ENCODE measurements around the gene CLCF1. TPM values are rescaled to one million over a fixed set of nuclear protein-coding genes. Genes with fewer than 3 reads are reported as not detected.
A peak's percentile ranks its signal among the peaks of the same experiment; 100 is the strongest.

Gene CLCF1
- total and polyA plus RNA-seq, 2 of the 13 experiments (the other 11 are each of a cell fraction or from before 2014, with no cell fraction given): 0.49 to 0.78 TPM

DNA sequence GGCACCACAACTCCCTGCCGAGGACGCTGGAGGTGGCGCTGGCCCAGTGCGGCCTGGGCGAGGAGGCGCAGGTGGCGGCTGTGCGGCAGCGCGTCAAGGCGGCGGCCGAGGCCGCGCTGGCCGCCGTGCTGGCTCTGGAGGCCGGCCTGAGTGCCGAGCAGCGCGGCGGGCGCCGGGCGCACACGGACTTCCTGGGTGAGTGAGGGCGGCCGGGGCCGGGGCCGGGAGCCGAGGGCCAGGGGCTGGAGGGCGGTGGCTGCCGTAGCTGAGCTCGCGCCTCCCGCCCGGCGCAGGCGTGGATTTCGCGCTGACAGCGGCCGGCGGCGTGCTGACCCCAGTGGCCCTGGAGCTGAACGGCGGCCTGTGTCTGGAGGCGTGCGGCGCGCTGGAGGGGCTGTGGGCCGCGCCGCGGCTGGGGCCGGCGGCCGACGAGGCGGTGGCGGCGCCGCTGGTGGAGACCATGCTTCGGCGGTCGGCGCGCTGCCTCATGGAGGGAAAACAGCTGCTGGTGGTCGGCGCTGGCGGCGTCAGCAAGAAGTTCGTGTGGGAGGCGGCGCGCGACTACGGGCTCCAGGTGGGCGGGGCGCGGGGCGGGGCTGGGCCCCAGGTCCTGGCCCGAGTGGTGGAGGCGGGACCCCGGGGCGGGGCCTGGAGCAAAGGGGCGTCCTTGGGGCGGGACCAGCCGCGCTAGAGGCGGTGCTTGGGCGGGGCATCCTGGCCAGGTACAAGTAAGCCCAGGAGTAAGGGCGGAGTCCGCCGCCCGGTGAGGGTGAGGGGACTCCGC, 47.4 kb upstream of the CLCF1 start (continued):
- TF ChIP-seq ZNF790 (CRISPR knock-in tag; IDR thresholded peaks at IDR 0.05; ENCODE audit: borderline replicate concordance) (no peak), KAT8 (CRISPR knock-in tag; IDR thresholded peaks at IDR 0.05) (0 out of 2 replicates have a peak, but pooled peaks have one; percentile 17), REL (CRISPR knock-in tag; conservative IDR thresholded peaks at IDR 0.05) (no peak), SMAD1 (CRISPR knock-in tag; IDR thresholded peaks at IDR 0.05; ENCODE audit: borderline replicate concordance, low read depth) (no peak), ZFYVE20 (CRISPR knock-in tag; IDR thresholded peaks at IDR 0.05; ENCODE audit: borderline replicate concordance, low read depth) (no peak), ARHGAP35 (CRISPR knock-in tag; IDR thresholded peaks at IDR 0.05; ENCODE audit: borderline replicate concordance) (no peak), ATAD3A (CRISPR knock-in tag; IDR thresholded peaks at IDR 0.05) (no peak), FIP1L1 (IDR thresholded peaks at IDR 0.05; ENCODE audit: borderline replicate concordance, insufficient read depth, low read depth, low read length) (no peak), CBX2 (IDR thresholded peaks at IDR 0.05; ENCODE audit: low read depth, low read length) (no peak), CBX2 (CRISPR knock-in tag; IDR thresholded peaks at IDR 0.05; ENCODE audit: low read depth) (no peak), YEATS4 (CRISPR knock-in tag; IDR thresholded peaks at IDR 0.05; ENCODE audit: borderline replicate concordance) (peak; percentile 62; the same call in 1 of the 2 replicates), RFX1 (IDR thresholded peaks at IDR 0.05) (no peak), ZNF460 (CRISPR knock-in tag; IDR thresholded peaks at IDR 0.05; ENCODE audit: borderline replicate concordance) (no peak), ZSCAN21 (CRISPR knock-in tag; IDR thresholded peaks at IDR 0.05; ENCODE audit: borderline replicate concordance) (0 out of 2 replicates have a peak, but pooled peaks have one; percentile 57), ISL2 (CRISPR knock-in tag; IDR thresholded peaks at IDR 0.05) (no peak), ZNF263 (CRISPR knock-in tag; IDR thresholded peaks at IDR 0.05) (no peak)
- TF ChIP-seq, protein P1, sequence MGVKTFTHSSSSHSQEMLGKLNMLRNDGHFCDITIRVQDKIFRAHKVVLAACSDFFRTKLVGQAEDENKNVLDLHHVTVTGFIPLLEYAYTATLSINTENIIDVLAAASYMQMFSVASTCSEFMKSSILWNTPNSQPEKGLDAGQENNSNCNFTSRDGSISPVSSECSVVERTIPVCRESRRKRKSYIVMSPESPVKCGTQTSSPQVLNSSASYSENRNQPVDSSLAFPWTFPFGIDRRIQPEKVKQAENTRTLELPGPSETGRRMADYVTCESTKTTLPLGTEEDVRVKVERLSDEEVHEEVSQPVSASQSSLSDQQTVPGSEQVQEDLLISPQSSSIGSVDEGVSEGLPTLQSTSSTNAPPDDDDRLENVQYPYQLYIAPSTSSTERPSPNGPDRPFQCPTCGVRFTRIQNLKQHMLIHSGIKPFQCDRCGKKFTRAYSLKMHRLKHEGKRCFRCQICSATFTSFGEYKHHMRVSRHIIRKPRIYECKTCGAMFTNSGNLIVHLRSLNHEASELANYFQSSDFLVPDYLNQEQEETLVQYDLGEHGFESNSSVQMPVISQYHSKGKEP (CRISPR knock-in tag; IDR thresholded peaks at IDR 0.05): no peak
- TF ChIP-seq, protein P2, sequence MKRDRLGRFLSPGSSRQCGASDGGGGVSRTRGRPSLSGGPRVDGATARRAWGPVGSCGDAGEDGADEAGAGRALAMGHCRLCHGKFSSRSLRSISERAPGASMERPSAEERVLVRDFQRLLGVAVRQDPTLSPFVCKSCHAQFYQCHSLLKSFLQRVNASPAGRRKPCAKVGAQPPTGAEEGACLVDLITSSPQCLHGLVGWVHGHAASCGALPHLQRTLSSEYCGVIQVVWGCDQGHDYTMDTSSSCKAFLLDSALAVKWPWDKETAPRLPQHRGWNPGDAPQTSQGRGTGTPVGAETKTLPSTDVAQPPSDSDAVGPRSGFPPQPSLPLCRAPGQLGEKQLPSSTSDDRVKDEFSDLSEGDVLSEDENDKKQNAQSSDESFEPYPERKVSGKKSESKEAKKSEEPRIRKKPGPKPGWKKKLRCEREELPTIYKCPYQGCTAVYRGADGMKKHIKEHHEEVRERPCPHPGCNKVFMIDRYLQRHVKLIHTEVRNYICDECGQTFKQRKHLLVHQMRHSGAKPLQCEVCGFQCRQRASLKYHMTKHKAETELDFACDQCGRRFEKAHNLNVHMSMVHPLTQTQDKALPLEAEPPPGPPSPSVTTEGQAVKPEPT (CRISPR knock-in tag; IDR thresholded peaks at IDR 0.05; ENCODE audit: low read depth): 0 out of 2 replicates have a peak, but pooled peaks have one; percentile 15
- TF ChIP-seq, protein P3, sequence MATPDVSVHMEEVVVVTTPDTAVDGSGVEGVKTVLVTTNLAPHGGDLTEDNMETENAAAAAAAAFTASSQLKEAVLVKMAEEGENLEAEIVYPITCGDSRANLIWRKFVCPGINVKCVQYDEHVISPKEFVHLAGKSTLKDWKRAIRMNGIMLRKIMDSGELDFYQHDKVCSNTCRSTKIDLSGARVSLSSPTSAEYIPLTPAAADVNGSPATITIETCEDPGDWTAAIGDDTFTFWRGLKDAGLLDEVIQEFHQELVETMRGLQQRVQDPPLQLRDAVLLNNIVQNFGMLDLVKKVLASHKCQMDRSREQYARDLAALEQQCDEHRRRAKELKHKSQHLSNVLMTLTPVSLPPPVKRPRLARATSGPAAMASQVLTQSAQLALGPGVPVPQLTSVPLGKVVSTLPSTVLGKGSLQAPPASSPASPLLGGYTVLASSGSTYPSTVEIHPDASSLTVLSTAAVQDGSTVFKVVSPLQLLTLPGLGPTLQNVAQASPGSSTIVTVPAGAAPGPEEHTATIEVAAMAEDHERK (CRISPR knock-in tag; IDR thresholded peaks at IDR 0.05; ENCODE audit: low read depth): no peak
- TF ChIP-seq, protein P4, sequence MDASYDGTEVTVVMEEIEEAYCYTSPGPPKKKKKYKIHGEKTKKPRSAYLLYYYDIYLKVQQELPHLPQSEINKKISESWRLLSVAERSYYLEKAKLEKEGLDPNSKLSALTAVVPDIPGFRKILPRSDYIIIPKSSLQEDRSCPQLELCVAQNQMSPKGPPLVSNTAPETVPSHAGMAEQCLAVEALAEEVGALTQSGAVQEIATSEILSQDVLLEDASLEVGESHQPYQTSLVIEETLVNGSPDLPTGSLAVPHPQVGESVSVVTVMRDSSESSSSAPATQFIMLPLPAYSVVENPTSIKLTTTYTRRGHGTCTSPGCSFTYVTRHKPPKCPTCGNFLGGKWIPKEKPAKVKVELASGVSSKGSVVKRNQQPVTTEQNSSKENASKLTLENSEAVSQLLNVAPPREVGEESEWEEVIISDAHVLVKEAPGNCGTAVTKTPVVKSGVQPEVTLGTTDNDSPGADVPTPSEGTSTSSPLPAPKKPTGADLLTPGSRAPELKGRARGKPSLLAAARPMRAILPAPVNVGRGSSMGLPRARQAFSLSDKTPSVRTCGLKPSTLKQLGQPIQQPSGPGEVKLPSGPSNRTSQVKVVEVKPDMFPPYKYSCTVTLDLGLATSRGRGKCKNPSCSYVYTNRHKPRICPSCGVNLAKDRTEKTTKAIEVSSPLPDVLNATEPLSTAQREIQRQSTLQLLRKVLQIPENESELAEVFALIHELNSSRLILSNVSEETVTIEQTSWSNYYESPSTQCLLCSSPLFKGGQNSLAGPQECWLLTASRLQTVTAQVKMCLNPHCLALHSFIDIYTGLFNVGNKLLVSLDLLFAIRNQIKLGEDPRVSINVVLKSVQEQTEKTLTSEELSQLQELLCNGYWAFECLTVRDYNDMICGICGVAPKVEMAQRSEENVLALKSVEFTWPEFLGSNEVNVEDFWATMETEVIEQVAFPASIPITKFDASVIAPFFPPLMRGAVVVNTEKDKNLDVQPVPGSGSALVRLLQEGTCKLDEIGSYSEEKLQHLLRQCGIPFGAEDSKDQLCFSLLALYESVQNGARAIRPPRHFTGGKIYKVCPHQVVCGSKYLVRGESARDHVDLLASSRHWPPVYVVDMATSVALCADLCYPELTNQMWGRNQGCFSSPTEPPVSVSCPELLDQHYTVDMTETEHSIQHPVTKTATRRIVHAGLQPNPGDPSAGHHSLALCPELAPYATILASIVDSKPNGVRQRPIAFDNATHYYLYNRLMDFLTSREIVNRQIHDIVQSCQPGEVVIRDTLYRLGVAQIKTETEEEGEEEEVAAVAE (CRISPR knock-in tag; IDR thresholded peaks at IDR 0.05; ENCODE audit: borderline replicate concordance): no peak

All from HepG2 (cell line).